OCI-LY7 (cell line): ENCODE measurements around the gene C2orf81.

Experiments
- CTCF ChIP-seq: fragments of 200-600 bp; sonication (generic); conservative IDR thresholded peaks from 2 replicates; pipeline ENCODE4 v1.5.1; 2014; ENCODE audit warnings: mild to moderate bottlenecking, antibody characterized with exemption, low read length, moderate library complexity, mixed read lengths
- EZH2phosphoT487 ChIP-seq: fragments of 200-600 bp; sonication (generic); IDR thresholded peaks from 2 replicates; pipeline ENCODE4 v1.6.1; 2018; ENCODE audit warnings: low read depth, borderline replicate concordance, mild to moderate bottlenecking, mixed run types, antibody characterized with exemption, low read length, moderate library complexity, mixed read lengths

- no peak for TF ChIP-seq CTCF
- no peak for TF ChIP-seq EZH2phosphoT487
Observed at GRCh38 chr2:74425523-74425922, 4.1 kb upstream of the C2orf81 start.
